CD14-positive monocyte (primary cell): ENCODE data around the gene NXF3. TPM values are rescaled to one million over a fixed set of nuclear protein-coding genes. Genes with fewer than 3 reads are reported as not detected.

ENCODE experiments used
- polyA plus RNA-seq, 3 donors: library from polyadenylated mRNA; depleted of rRNA in 1 of 3; unstranded in 2 of 3; stranded (reverse) in 1 of 3; fragments of 300-500 nt in 2 of 3; fragments of >200 nt in 1 of 3; fragmentation: Illumina TruSeq in 2 of 3; gene quantifications; 1 replicate in 2 of 3; 2 replicates in 1 of 3; pipeline ENCODE4 v1.2.3, GENCODE V29; 2012 to 2021

Gene NXF3
- polyA plus RNA-seq, 3 donors: not detected

Other genes starting within 250 kb of the NXF3 start
- gene RAB40AL, start 155.9 kb downstream of the NXF3 start, polyA plus RNA-seq: under 1 TPM in 1 of 3 donors, not detected in 2; 0.13 TPM
- under 1 TPM in 1 of 3 donors, not detected in 2; 0.62 TPM for gene BEX1, start 29.0 kb downstream of the NXF3 start, polyA plus RNA-seq
- gene BEX4, start 122.0 kb upstream of the NXF3 start, polyA plus RNA-seq: 10 to 100 TPM; 17.6 to 33.5 (median 28.6) TPM
- 10 to 100 TPM in 2 of 3 donors, 1 to 10 TPM in 1; 7.0 to 33.7 (median 30.2) TPM for gene TCEAL8, start 162.0 kb upstream of the NXF3 start, polyA plus RNA-seq
- not detected for gene TCEAL5, start 183.6 kb upstream of the NXF3 start, polyA plus RNA-seq
- gene BEX2, start 217.8 kb upstream of the NXF3 start, polyA plus RNA-seq: under 1 TPM; 0.22 to 0.75 (median 0.66) TPM
- not detected for gene TCEAL7, start 237.1 kb upstream of the NXF3 start, polyA plus RNA-seq